Measurements from ENCODE around the gene LRIG2. TPM values are rescaled to one million over a fixed set of nuclear protein-coding genes. Genes with fewer than 3 reads are reported as not detected.

Gene LRIG2
- total RNA-seq, 1 donor = 24.3 TPM

DNA sequence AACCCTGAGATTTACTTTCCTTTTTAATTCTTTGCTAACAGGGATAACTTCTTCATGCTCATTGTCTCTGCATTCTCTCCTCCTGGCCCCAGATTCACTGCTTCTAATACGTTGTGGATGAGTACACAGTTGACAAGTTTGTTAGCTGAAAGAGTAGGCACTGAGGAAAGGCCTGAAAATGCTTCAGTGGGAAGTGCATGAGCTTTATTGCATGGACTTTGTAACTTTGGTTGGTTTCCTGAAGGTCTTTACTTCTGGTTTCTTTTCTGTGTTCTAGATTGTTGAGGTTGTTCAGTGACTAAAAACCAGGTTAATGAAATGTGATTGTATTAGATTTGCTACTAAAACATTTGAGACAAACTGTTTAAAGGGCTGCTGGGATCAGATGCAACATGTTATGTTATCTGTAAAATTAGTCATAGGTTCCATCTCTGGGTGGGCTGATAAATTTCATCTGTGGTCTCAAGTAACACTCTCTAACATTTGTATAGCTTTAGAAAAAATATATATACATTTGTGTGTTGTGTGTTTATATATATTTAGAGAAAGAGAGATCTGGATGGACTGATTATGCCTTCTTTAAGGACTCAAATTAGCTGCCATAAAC is 19.1 kb downstream of the LRIG2 start:
- TF ChIP-seq, protein P1, sequence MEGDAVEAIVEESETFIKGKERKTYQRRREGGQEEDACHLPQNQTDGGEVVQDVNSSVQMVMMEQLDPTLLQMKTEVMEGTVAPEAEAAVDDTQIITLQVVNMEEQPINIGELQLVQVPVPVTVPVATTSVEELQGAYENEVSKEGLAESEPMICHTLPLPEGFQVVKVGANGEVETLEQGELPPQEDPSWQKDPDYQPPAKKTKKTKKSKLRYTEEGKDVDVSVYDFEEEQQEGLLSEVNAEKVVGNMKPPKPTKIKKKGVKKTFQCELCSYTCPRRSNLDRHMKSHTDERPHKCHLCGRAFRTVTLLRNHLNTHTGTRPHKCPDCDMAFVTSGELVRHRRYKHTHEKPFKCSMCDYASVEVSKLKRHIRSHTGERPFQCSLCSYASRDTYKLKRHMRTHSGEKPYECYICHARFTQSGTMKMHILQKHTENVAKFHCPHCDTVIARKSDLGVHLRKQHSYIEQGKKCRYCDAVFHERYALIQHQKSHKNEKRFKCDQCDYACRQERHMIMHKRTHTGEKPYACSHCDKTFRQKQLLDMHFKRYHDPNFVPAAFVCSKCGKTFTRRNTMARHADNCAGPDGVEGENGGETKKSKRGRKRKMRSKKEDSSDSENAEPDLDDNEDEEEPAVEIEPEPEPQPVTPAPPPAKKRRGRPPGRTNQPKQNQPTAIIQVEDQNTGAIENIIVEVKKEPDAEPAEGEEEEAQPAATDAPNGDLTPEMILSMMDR (IDR thresholded peaks at IDR 0.05; ENCODE audit: insufficient read depth, low read length) = no peak
- H3K4me3 ChIP-seq (ENCODE audit: low read depth, low read length) = no peak overlapping the region
- no peak for DNase-seq (ENCODE audit: low read depth)

DNA sequence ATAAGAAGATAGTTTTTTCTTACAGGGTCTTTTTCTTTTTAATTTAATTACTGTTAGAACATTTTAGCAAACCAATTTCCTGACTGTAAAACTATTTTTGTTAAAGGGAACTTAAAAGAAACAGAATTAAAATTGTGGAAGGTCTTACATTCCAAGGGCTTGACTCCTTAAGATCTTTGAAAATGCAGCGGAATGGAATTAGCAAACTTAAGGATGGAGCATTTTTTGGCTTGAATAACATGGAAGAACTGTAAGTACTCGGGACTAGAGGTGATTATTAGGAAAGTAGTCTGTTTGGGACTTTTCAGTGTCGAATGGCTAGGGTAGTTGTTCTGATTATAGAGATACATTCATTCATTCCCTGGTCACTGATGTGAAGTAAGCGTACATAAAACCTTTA is 21.5 kb downstream of the LRIG2 start:
- TF ChIP-seq, protein P1 (IDR thresholded peaks at IDR 0.05; ENCODE audit: insufficient read depth, low read length) = no peak
- H3K4me3 ChIP-seq (ENCODE audit: low read depth, low read length) = no peak overlapping the region
- no peak for DNase-seq (ENCODE audit: low read depth)

DNA sequence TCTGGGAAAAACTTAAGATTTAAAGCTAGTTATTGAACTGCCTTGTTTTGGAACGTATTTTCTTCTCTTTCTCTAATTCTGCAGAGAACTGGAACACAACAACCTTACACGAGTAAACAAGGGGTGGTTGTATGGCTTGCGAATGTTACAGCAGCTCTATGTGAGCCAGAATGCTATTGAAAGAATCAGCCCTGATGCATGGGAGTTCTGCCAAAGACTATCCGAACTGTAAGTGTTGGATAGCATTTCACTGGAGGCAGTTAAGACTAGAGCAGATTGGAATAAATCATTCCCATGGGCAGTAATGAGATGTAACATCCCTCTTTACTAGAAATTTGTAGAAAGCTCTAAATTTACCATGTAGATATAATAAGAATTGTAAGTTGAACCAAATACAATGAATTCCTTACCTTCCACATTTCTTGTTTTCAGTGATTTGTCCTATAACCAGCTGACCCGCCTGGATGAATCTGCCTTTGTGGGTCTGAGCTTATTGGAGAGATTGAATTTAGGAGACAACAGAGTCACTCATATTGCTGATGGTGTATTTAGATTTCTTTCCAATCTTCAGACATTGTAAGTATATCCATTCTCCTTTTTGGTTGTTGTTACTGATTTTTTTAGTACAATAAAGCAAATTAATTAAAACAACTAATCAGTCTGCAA is 22.9 kb downstream of the LRIG2 start:
- DNase-seq (ENCODE audit: low read depth) = no peak
- TF ChIP-seq, protein P1 (IDR thresholded peaks at IDR 0.05; ENCODE audit: insufficient read depth, low read length) = no peak

DNA sequence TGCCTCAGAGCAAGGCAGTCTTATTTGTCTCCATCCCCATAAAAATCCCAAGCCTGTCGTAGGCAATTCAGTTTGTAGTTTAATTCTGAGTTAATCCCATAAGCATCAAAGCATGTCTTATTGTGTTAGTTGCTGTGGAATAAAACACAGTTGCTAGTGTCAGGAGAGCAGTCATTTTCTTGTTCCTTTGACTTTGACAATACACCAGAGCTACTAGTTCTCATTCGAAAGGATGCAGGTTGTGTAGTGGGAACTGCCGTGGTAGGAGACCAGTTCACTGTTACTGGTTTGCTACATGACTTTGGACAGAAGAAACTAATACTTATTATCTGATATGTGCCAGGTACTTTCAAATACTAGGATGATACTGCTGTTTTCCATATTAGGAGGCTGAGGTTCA is 23.5 kb downstream of the LRIG2 start:
- no peak overlapping the region for H3K4me3 ChIP-seq (ENCODE audit: low read depth, low read length)
- no peak for DNase-seq (ENCODE audit: low read depth)
- TF ChIP-seq, protein P1 (IDR thresholded peaks at IDR 0.05; ENCODE audit: insufficient read depth, low read length) = no peak

More for the DNA sequence above, 22.9 kb downstream of the LRIG2 start:
- H3K4me3 ChIP-seq (ENCODE audit: low read depth, low read length) = no peak overlapping the region

DNA sequence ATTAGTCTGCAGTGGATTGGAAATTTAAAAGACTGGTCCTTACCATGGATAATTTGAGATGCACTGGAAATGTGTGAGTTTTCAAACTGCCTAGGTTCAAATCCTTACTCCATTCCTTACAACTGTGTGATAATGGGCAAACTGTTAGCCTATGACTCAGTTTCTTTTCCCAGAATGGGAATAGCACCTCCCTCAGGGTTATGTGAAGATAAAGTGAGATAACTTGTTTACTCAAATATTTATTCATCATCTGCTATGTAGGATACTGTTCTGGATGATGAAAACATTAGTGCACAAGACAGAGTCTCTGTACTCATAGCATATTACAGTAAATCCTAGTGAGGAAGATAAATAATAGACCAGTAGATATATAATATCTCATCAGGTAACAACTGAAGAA is 28.6 kb downstream of the LRIG2 start:
- peak; percentile 29 for DNase-seq (ENCODE audit: low read depth)
- TF ChIP-seq, protein P1 (IDR thresholded peaks at IDR 0.05; ENCODE audit: insufficient read depth, low read length) = no peak
- no peak overlapping the region for H3K4me3 ChIP-seq (ENCODE audit: low read depth, low read length)

DNA sequence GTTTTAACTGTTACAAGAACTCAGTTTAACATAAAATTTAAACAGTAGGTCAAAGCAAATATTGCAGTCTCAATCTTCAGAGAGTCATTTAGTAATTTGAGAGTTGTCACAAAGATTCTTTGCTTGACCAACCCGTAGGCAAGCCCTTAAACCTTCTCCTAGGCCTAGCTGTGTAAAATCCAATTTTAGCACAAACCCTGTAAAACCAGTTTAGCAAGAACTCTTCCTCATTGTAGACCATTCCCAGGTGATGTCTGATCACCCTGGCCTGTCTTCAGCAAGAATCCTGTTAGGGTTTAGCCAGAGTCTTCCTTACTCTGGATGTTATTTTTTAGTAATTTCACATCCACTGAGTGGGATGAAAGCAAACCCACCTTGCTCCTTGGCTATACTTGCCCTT is 30.1 kb downstream of the LRIG2 start:
- no peak for DNase-seq (ENCODE audit: low read depth)
- TF ChIP-seq, protein P1 (IDR thresholded peaks at IDR 0.05; ENCODE audit: insufficient read depth, low read length) = no peak
- H3K4me3 ChIP-seq (ENCODE audit: low read depth, low read length) = no peak overlapping the region
